ENCODE data around the gene RGS9.
"Not testable (repeated sequence)": the region's sequence is repeated elsewhere in the genome, so short reads cannot be mapped to it uniquely, and the experiment has no call there.

Gene RGS9

GRCh38 chr17:65137021-65137939, at the start of gene RGS9:
RGS9 (plus strand) TSS chr17:65137370; CDS start chr17:65137541, 171 bp downstream.
- H3K27ac ChIP-seq (ENCODE audit: low read length): no peak within 1 kb of the TSS
- H3K36me3 ChIP-seq (ENCODE audit: control insufficient read depth, low read depth, low read length): no peaks in the 10 kb centered on the region
- H3K9me3 ChIP-seq (ENCODE audit: control insufficient read depth, low read depth, low read length): no peaks in the 10 kb centered on the region
- H3K4me3 ChIP-seq (ENCODE audit: low read length): peak within 1 kb of the TSS; percentile 57
- H3K4me1 ChIP-seq (ENCODE audit: control insufficient read depth, low read depth, low read length): no peaks in the 10 kb centered on the region
- H3K27me3 ChIP-seq (ENCODE audit: control insufficient read depth, insufficient read depth, low read length): peaks cover 24% of the 10 kb centered on the region
- no peak within 1 kb of the TSS for H3K9ac ChIP-seq (ENCODE audit: low read length)

GRCh38 chr17:65088621-65089360, 48.4 kb upstream of the RGS9 start:
- Histone ChIP-seq H3K27me3 (ENCODE audit: control insufficient read depth, insufficient read depth, low read length) (no peaks in the 10 kb centered on the region), H3K4me1 (ENCODE audit: control insufficient read depth, low read depth, low read length) (no peaks in the 10 kb centered on the region), H3K36me3 (ENCODE audit: control insufficient read depth, low read depth, low read length) (no peaks in the 10 kb centered on the region), H3K9ac (ENCODE audit: low read length) (no peak overlapping the region), H3K9me3 (ENCODE audit: control insufficient read depth, low read depth, low read length) (no peaks in the 10 kb centered on the region), H3K4me3 (ENCODE audit: low read length) (no peak overlapping the region), H3K27ac (ENCODE audit: low read length) (no peak overlapping the region)

DNA sequence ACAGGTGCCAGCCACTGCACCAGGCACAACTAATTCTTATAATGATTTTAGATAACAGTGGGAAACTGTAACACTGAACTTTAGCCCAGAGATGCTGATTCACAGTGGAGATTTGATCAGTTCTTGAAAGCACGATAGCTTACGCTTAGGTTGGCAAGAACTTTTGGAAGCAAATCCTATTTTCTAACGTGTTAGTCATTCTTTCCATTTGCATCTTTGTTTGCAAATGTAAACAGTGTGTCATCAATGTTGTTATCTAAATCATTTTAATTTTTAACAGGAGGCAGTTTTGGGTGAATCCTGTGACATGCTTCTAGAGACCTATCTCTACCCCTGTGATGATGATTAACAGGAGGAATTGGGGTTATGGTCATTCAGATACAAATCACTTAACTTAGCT, 44.9 kb upstream of the RGS9 start:
- Histone ChIP-seq H3K9ac (ENCODE audit: low read length) (no peak overlapping the region), H3K4me1 (ENCODE audit: control insufficient read depth, low read depth, low read length) (no peaks in the 10 kb centered on the region), H3K4me3 (ENCODE audit: low read length) (no peak overlapping the region), H3K27me3 (ENCODE audit: control insufficient read depth, insufficient read depth, low read length) (no peaks in the 10 kb centered on the region), H3K9me3 (ENCODE audit: control insufficient read depth, low read depth, low read length) (no peaks in the 10 kb centered on the region), H3K36me3 (ENCODE audit: control insufficient read depth, low read depth, low read length) (no peaks in the 10 kb centered on the region), H3K27ac (ENCODE audit: low read length) (no peak overlapping the region)

DNA sequence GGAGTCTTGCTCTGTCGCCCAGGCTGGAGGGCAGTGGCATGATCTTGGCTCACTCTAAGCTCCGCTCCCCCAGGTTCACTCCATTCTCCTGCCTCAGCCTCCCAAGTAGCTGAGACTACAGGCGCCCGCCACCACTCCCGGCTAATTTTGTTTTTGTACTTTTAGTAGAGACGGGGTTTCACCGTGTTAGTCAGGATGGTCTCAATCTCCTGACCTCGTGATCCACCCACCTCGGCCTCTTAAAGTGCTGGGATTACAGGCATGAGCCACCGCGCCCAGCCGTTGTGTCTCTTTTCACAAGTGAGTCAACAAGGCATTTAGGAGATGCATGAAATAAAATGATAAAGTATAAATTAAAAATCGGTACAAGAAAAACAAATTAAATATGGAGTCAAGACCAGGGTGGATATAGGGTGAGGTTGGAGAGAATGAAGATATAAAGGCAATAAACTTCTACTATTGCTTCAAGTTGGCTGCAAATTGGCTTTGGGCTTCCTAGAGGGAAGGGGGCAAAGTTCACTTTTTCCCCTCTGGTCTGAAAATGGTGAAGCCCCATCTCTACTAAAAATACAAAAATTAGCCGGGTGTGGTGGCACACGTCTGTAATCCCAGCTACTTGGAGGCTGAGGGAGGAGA, 44.3 kb upstream of the RGS9 start:
- H3K36me3 ChIP-seq (ENCODE audit: control insufficient read depth, low read depth, low read length); H3K9me3 ChIP-seq (ENCODE audit: control insufficient read depth, low read depth, low read length); H3K4me3 ChIP-seq (ENCODE audit: low read length); H3K27ac ChIP-seq (ENCODE audit: low read length); H3K9ac ChIP-seq (ENCODE audit: low read length); H3K27me3 ChIP-seq (ENCODE audit: control insufficient read depth, insufficient read depth, low read length); H3K4me1 ChIP-seq (ENCODE audit: control insufficient read depth, low read depth, low read length): not testable (repeated sequence)

GRCh38 chr17:65093930-65094329, 43.2 kb upstream of the RGS9 start:
- Histone ChIP-seq H3K9me3 (ENCODE audit: control insufficient read depth, low read depth, low read length) (no peaks in the 10 kb centered on the region), H3K9ac (ENCODE audit: low read length) (no peak overlapping the region), H3K4me3 (ENCODE audit: low read length) (no peak overlapping the region), H3K36me3 (ENCODE audit: control insufficient read depth, low read depth, low read length) (no peaks in the 10 kb centered on the region), H3K27ac (ENCODE audit: low read length) (no peak overlapping the region), H3K27me3 (ENCODE audit: control insufficient read depth, insufficient read depth, low read length) (no peaks in the 10 kb centered on the region), H3K4me1 (ENCODE audit: control insufficient read depth, low read depth, low read length) (no peaks in the 10 kb centered on the region)

DNA sequence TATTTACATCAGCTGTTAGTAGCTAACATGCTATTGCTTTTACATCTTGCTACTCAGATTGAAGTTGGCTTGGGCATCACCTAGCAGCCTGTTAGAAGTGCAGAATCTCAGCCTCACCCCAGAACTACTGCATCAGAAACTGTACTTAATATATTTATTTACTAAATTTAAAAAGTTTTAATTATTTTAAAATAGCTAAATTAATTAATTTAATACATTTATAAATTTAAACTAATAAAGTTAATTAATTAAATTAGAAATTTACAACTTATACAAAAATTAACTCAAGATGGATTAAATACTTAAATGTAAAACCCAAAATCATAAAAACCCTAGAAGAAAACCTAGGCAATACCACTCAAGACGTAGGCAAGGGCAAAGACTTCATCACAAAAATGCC, 41.7 kb upstream of the RGS9 start:
- Histone ChIP-seq H3K9me3 (ENCODE audit: control insufficient read depth, low read depth, low read length) (no peaks in the 10 kb centered on the region), H3K4me3 (ENCODE audit: low read length) (no peak overlapping the region), H3K27me3 (ENCODE audit: control insufficient read depth, insufficient read depth, low read length) (no peaks in the 10 kb centered on the region)

DNA sequence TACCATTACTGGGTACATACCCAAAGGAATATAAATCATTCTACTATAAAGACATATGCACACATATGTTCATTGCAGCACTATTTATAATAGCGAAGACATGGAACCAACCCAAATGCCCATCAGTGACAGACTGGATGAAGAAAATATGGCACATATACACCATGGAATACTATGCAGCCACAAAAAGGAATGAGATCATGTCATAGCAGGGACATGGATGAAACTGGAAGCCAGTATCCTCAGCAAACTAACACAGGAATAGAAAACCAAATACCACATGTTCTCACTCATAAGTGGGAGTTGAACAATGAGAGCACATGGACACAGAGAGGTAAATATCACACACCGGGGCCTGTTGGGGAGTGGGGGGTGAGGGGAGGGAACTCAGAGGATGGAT, 40.8 kb upstream of the RGS9 start:
- H3K9me3 ChIP-seq (ENCODE audit: control insufficient read depth, low read depth, low read length); H3K27ac ChIP-seq (ENCODE audit: low read length); H3K36me3 ChIP-seq (ENCODE audit: control insufficient read depth, low read depth, low read length); H3K9ac ChIP-seq (ENCODE audit: low read length); H3K27me3 ChIP-seq (ENCODE audit: control insufficient read depth, insufficient read depth, low read length); H3K4me3 ChIP-seq (ENCODE audit: low read length); H3K4me1 ChIP-seq (ENCODE audit: control insufficient read depth, low read depth, low read length): not testable (repeated sequence)

More for the DNA sequence above, 41.7 kb upstream of the RGS9 start:
- no peaks in the 10 kb centered on the region for H3K4me1 ChIP-seq (ENCODE audit: control insufficient read depth, low read depth, low read length)
- no peak overlapping the region for H3K27ac ChIP-seq (ENCODE audit: low read length)
- H3K9ac ChIP-seq (ENCODE audit: low read length): no peak overlapping the region
- no peaks in the 10 kb centered on the region for H3K36me3 ChIP-seq (ENCODE audit: control insufficient read depth, low read depth, low read length)

DNA sequence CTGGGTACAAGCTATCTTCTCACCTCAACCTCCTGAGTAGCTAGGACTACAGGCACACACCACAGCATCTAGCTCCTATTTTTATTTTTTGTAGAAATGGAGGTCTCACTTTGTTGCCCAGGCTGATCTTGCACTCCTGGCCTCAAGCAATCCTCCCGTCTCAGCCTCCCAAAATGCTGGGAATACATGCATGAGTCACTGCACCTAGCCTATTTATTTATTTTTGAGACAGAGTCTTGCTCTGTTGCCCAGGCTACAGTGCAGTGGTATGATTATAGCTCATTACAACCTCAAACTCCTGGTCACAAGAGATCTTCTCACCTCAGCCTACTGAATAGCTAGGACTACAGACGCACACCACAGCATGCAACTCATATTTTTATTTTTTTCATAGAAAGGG, 40.1 kb upstream of the RGS9 start:
- Histone ChIP-seq H3K9me3 (ENCODE audit: control insufficient read depth, low read depth, low read length) (no peaks in the 10 kb centered on the region), H3K27ac (ENCODE audit: low read length) (no peak overlapping the region), H3K4me3 (ENCODE audit: low read length) (no peak overlapping the region), H3K36me3 (ENCODE audit: control insufficient read depth, low read depth, low read length) (no peaks in the 10 kb centered on the region), H3K27me3 (ENCODE audit: control insufficient read depth, insufficient read depth, low read length) (no peaks in the 10 kb centered on the region), H3K4me1 (ENCODE audit: control insufficient read depth, low read depth, low read length) (no peaks in the 10 kb centered on the region), H3K9ac (ENCODE audit: low read length) (no peak overlapping the region)

DNA sequence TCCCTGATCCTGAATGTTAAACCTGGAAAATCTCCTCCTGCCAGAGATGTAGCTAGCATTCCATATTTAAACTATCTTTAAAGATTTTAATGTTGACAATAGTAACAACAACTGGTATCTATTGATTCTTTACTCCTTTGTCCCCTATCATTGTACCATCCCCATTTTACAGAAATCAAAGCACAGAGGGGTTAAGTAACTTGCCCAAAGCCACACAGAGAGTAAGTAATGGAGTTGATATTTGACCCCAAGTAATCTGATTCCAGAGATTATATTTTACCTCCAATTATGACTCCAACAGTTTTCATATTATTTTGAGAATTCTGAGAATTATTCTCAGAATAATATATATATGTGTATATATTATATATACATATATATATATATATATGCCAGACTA, 37.7 kb upstream of the RGS9 start:
- Histone ChIP-seq H3K27me3 (ENCODE audit: control insufficient read depth, insufficient read depth, low read length) (no peaks in the 10 kb centered on the region), H3K9me3 (ENCODE audit: control insufficient read depth, low read depth, low read length) (no peaks in the 10 kb centered on the region), H3K36me3 (ENCODE audit: control insufficient read depth, low read depth, low read length) (no peaks in the 10 kb centered on the region), H3K4me3 (ENCODE audit: low read length) (no peak overlapping the region), H3K9ac (ENCODE audit: low read length) (no peak overlapping the region), H3K4me1 (ENCODE audit: control insufficient read depth, low read depth, low read length) (no peaks in the 10 kb centered on the region), H3K27ac (ENCODE audit: low read length) (no peak overlapping the region)

DNA sequence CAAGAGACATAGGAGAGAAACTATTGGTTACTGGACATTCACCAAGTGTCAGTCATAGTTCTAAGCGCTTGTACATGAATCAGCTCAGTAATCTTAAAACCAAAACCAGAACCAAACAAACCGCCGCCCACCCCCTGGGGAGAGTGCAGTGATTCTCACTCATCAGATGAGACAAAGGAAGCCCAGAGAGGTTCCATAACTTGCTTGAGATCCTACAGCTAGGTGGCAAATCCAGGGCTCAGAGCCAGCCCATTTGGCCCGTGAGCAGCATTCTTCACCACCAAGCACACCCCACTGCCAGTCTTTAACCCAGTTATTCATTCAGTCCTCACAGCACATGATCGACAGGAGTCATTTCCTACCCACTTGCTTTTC, 37.2 kb upstream of the RGS9 start:
- Histone ChIP-seq H3K36me3 (ENCODE audit: control insufficient read depth, low read depth, low read length) (no peaks in the 10 kb centered on the region), H3K9ac (ENCODE audit: low read length) (no peak overlapping the region), H3K4me3 (ENCODE audit: low read length) (peak overlapping the region; percentile 50), H3K27me3 (ENCODE audit: control insufficient read depth, insufficient read depth, low read length) (no peaks in the 10 kb centered on the region), H3K27ac (ENCODE audit: low read length) (no peak overlapping the region), H3K9me3 (ENCODE audit: control insufficient read depth, low read depth, low read length) (no peaks in the 10 kb centered on the region), H3K4me1 (ENCODE audit: control insufficient read depth, low read depth, low read length) (no peaks in the 10 kb centered on the region)

DNA sequence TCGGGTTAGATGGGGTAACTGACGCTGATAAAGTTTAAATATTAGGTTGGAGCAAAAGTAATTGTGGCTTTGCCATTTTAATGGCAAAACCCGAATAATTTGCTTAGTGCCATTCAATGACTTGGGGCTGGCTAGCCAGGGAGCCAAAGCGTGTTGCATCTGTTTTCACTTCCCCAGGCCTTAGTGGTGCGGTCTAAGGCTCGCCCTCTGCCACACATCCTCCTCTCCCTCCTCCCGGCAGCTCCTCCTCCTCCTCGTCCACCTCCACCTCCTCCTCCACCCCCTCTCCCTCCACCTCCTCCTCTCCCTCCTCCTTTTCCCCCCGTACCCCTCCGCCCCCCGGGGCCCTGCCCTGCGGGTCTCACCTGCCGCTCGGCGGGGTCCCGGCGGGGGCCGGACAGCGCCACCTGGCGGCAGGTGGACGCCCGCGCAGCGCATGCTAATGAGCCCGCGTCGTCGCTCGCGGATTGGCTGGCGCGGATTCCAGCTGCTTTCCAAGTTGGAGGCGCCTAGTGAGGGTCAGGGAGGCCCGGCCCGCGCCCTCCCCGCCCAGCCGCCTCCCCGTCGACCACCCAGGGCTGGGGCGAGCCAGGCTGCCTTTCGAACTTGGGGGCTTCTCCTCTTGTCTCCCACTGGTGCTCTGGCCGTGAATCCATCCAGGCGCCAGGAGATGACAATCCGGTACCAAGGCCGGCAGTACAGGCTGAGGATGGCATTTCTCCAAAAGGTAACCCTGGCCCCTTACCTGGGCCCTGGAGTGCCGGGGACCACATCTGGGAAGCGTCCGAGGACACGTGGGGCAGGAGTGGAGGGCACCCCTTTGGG, 36.6 kb upstream of the RGS9 start:
- no peaks in the 10 kb centered on the region for H3K9me3 ChIP-seq (ENCODE audit: control insufficient read depth, low read depth, low read length)
- H3K9ac ChIP-seq (ENCODE audit: low read length): no peak overlapping the region
- H3K4me3 ChIP-seq (ENCODE audit: low read length): peak overlapping the region; percentile 50
- no peaks in the 10 kb centered on the region for H3K36me3 ChIP-seq (ENCODE audit: control insufficient read depth, low read depth, low read length)
- no peak overlapping the region for H3K27ac ChIP-seq (ENCODE audit: low read length)
- H3K27me3 ChIP-seq (ENCODE audit: control insufficient read depth, insufficient read depth, low read length): no peaks in the 10 kb centered on the region
- no peaks in the 10 kb centered on the region for H3K4me1 ChIP-seq (ENCODE audit: control insufficient read depth, low read depth, low read length)

All from iPS-18a (cell line).